RWPE2 (cell line): Measurements from ENCODE around the gene NPC2.

Experiments used
- ATAC-seq: fragments of 200-7000 bp; cut with Tn5 transposase; 3 replicates; pipeline ENCODE4 v1.9.1; 2021; ENCODE audit warnings: low read depth
- DNase-seq: peaks from one replicate; pipeline ENCODE4 v3.0.0-alpha.2; 2020; ENCODE audit warnings: low spot score
- H3K27ac ChIP-seq: fragments of 450-650 bp; 2 replicates; pipeline ENCODE4 v1.5.1; 2017; ENCODE audit warnings: mild to moderate bottlenecking; ENCODE audit not compliant: poor library complexity, severe bottlenecking
- H3K27me3 ChIP-seq: fragments of 250-450 bp; sonication (Bioruptor Pico); 2 replicates; pipeline ENCODE4 v1.5.1; 2021; ENCODE audit warnings: mild to moderate bottlenecking, moderate library complexity; ENCODE audit not compliant: insufficient read depth, poor library complexity, severe bottlenecking
- H3K36me3 ChIP-seq: fragments of 250-450 bp; sonication (Bioruptor Pico); 2 replicates; pipeline ENCODE4 v1.5.1; 2020; ENCODE audit warnings: low read depth, mild to moderate bottlenecking, moderate library complexity
- H3K4me1 ChIP-seq: fragments of 250-450 bp; sonication (Bioruptor Pico); 2 replicates; pipeline ENCODE4 v1.5.1; 2021; ENCODE audit warnings: mild to moderate bottlenecking, moderate library complexity; ENCODE audit not compliant: insufficient read depth, poor library complexity, severe bottlenecking
- H3K4me3 ChIP-seq: fragments of 250-450 bp; sonication (Bioruptor Pico); 2 replicates; pipeline ENCODE4 v1.5.1; 2021; ENCODE audit warnings: mild to moderate bottlenecking, moderate library complexity; ENCODE audit not compliant: severe bottlenecking
- H3K9me3 ChIP-seq: fragments of 250-450 bp; sonication (Bioruptor Pico); 2 replicates; pipeline ENCODE4 v1.5.1; 2021; ENCODE audit warnings: mild to moderate bottlenecking, moderate library complexity; ENCODE audit not compliant: severe bottlenecking
- CTCF ChIP-seq: fragments of 450-650 bp; IDR thresholded peaks from one replicate; pipeline ENCODE4 v1.5.1; 2017; ENCODE audit warnings: mild to moderate bottlenecking, moderate library complexity; ENCODE audit not compliant: poor library complexity, severe bottlenecking

NPC2 gene

GRCh38 chr14:74531467-74531866 is 38.4 kb upstream of the NPC2 start:
- Histone ChIP-seq H3K4me1 (no peaks in the 10 kb centered on the region), H3K4me3 (no peak overlapping the region), H3K9me3 (no peaks in the 10 kb centered on the region), H3K36me3 (peaks cover 59% of the 10 kb centered on the region), H3K27me3 (no peaks in the 10 kb centered on the region), H3K27ac (no peak overlapping the region)
- DNase-seq (no peak), ATAC-seq (no peak; the same call in 2 of the 3 replicates)
- peak; percentile 34 for TF ChIP-seq CTCF

DNA sequence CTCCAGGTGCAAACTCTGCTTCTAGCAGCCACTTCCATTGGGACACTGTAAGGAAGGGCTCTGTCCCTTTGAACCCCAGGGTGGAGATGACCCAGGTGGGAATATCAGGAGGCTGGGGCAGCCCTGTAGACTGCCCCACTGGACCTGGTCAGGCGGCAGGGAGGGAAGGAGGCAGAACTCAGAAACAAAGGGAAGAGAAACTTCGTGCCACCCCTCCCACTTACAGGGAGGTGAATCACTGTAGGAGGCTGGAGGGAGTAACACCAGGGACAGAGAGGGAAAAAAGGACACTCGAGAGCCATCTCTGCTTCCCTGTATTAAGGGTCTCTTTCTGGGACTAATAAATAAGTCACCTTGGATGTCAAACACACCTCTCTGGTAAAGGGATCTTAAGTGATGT is 37.9 kb upstream of the NPC2 start:
- Histone ChIP-seq H3K4me3 (no peak overlapping the region), H3K27ac (no peak overlapping the region), H3K4me1 (no peaks in the 10 kb centered on the region), H3K27me3 (no peaks in the 10 kb centered on the region), H3K9me3 (no peaks in the 10 kb centered on the region), H3K36me3 (peaks cover 56% of the 10 kb centered on the region)
- ATAC-seq: no peak
- DNase-seq: no peak
- no peak for TF ChIP-seq CTCF

- no peak for DNase-seq
- H3K36me3 ChIP-seq: peaks cover 57% of the 10 kb centered on the region
- no peaks in the 10 kb centered on the region for H3K9me3 ChIP-seq
- no peak overlapping the region for H3K4me3 ChIP-seq
- H3K27me3 ChIP-seq: no peaks in the 10 kb centered on the region
- no peak for TF ChIP-seq CTCF
- no peak for ATAC-seq
- no peak overlapping the region for H3K27ac ChIP-seq
- no peaks in the 10 kb centered on the region for H3K4me1 ChIP-seq
Measured at GRCh38 chr14:74528886-74529285, 35.8 kb upstream of the NPC2 start.

- no peaks in the 10 kb centered on the region for H3K27me3 ChIP-seq
- H3K27ac ChIP-seq: no peak overlapping the region
- DNase-seq (no peak), ATAC-seq (no peak)
- no peak for TF ChIP-seq CTCF
- no peaks in the 10 kb centered on the region for H3K4me1 ChIP-seq
- peaks cover 60% of the 10 kb centered on the region for H3K36me3 ChIP-seq
- H3K4me3 ChIP-seq: no peak overlapping the region
- no peaks in the 10 kb centered on the region for H3K9me3 ChIP-seq
Measured at GRCh38 chr14:74528406-74528805, 35.3 kb upstream of the NPC2 start.

GRCh38 chr14:74527736-74528280 is 34.7 kb upstream of the NPC2 start:
- TF ChIP-seq CTCF: no peak
- Histone ChIP-seq H3K4me3 (no peak overlapping the region), H3K4me1 (no peaks in the 10 kb centered on the region), H3K27me3 (no peaks in the 10 kb centered on the region), H3K27ac (peak overlapping the region; percentile 0), H3K9me3 (no peaks in the 10 kb centered on the region), H3K36me3 (peaks cover 59% of the 10 kb centered on the region)
- no peak for ATAC-seq
- DNase-seq: no peak
